Measurements from ENCODE around the gene HYAL3. TPM values are rescaled to one million over a fixed set of nuclear protein-coding genes. Genes with fewer than 3 reads are reported as not detected.

Gene HYAL3
- total and polyA plus RNA-seq, 3 experiments from 2014 or later, result 3.6 to 8.4 (median 7.7) TPM

DNA sequence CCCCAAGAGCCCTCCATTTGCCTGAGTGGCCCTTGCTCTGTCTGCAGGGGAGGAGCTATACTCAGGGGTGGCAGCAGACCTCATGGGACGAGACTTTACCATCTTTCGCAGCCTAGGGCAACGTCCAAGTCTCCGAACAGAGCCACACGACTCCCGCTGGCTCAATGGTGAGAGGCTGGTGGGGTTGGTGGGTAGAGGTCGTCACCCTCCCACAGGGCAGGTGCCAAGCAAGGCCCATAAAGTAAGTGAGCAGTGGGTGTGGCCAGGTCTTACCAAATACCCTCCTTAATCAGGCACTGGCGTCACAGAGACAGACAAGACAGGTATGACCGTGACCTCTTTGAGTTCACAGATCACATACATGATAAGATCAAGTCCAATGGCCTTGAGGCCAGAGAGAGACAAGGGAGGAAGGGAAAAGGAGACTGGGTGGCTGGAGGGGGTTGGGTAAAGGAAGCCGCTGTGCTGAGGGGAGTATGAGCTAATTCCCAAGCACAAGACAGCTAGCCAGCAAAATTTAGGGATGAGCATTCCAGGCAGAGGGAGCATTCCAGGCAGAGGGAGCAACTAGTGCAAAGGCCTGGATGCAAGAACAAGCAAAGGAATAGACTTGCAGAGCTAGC lies 27.8 kb downstream of the HYAL3 start:
- POLR2A ChIA-PET, result no interaction called here

DNA sequence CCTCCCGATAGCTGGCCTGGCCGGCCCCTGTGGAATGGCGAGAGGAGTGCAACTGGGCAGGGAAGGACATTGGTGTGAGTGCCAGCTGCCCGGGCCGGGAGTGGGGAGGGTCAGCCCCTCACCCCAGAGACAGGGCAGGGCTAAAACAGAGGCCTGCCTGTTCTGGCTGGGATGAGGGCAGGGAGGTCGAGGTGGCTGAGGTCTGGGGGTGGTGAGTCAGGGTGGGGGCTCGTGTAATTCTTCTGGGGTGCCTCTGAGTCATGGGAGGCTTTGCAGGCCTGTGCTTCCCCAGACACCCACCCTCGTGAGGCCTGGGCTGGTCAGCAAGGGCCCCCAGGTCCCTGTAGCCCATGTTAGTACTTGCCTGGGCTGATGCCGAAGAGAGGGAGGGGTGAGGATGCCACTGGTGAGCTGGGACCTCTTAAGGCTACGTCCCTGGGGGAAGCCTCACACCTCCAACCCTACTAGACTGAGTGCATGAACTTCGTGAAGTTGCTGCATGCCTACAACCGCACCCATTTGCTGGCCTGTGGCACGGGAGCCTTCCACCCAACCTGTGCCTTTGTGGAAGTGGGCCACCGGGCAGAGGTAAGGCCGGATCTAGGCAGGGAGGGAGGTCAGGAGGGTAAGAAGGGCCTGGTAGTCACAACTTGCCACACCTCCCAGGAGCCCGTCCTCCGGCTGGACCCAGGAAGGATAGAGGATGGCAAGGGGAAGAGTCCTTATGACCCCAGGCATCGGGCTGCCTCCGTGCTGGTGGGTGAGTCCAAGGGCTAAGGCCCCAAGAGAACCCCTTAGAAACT lies 28.6 kb downstream of the HYAL3 start:
- Histone ChIP-seq H3K27ac (ENCODE audit: low read depth, low read length) (no peak overlapping the region), H3K4me1 (ENCODE audit: insufficient read depth, low read length) (peaks cover 25% of the 10 kb centered on the region), H3K36me3 (ENCODE audit: insufficient read depth, low read length) (no peaks in the 10 kb centered on the region), H3K27me3 (ENCODE audit: insufficient read depth, low read length, poor library complexity, severe bottlenecking) (peaks cover 22% of the 10 kb centered on the region), H3K9me3 (ENCODE audit: low read length) (no peaks in the 10 kb centered on the region), H3K4me3 (ENCODE audit: low read length) (no peak overlapping the region)
- CTCF ChIA-PET, result interaction anchor here (0.8 to 7.2 kb wide), 5 partner anchors 10 to 76 kb away, joined by 4 to 86 read pairs (median 16); no protein-coding TSS in a partner anchor
- POLR2A ChIA-PET, result no interaction called here
- no peak overlapping the region for H3K4me3 Mint-ChIP-seq
- peaks cover 19 to 26% (median 20%) of the 10 kb centered on the region in 3 donors for H3K4me1 Mint-ChIP-seq
- DNase-seq, result no peak
- no peaks in the 10 kb centered on the region for H3K9me3 Mint-ChIP-seq
- no peak overlapping the region for H3K27ac Mint-ChIP-seq
- H3K36me3 Mint-ChIP-seq, result no peaks in the 10 kb centered on the region
- H3K27me3 Mint-ChIP-seq, result peaks cover 19 to 30% of the 10 kb centered on the region in 2 donors

More for the DNA sequence above, 27.8 kb downstream of the HYAL3 start:
- no peaks in the 10 kb centered on the region for H3K9me3 Mint-ChIP-seq
- peaks cover 22% of the 10 kb centered on the region for H3K27me3 ChIP-seq (ENCODE audit: insufficient read depth, low read length, poor library complexity, severe bottlenecking)
- no peak overlapping the region for H3K4me3 ChIP-seq (ENCODE audit: low read length)
- H3K27ac ChIP-seq (ENCODE audit: low read depth, low read length), result no peak overlapping the region
- no peaks in the 10 kb centered on the region for H3K36me3 Mint-ChIP-seq
- no peak for DNase-seq
- H3K9me3 ChIP-seq (ENCODE audit: low read length), result no peaks in the 10 kb centered on the region
- H3K27ac Mint-ChIP-seq, result peak overlapping the region in 2 of 8 donors; percentile 48 to 64
- no peak overlapping the region for H3K4me3 Mint-ChIP-seq
- H3K4me1 ChIP-seq (ENCODE audit: insufficient read depth, low read length), result peaks cover 28% of the 10 kb centered on the region
- CTCF ChIA-PET, result interaction anchor here (0.8 to 7.2 kb wide), 8 partner anchors 11 to 82 kb away, joined by 3 to 86 read pairs (median 4); partner anchors contain the start of gene GNAI2
- H3K27me3 Mint-ChIP-seq, result peaks cover 24 to 35% of the 10 kb centered on the region in 2 donors
- H3K36me3 ChIP-seq (ENCODE audit: insufficient read depth, low read length), result no peaks in the 10 kb centered on the region
- H3K4me1 Mint-ChIP-seq, result peaks cover 23 to 32% (median 24%) of the 10 kb centered on the region in 3 donors

GRCh38 chr3:50269977-50270413 lies 29.2 kb downstream of the HYAL3 start:
- H3K9me3 Mint-ChIP-seq, result no peaks in the 10 kb centered on the region
- ChIA-PET CTCF (interaction anchor here (2.7 to 7.2 kb wide), 2 partner anchors 44 to 76 kb away, joined by 22 to 86 read pairs; no protein-coding TSS in a partner anchor), POLR2A (no interaction called here)
- no peaks in the 10 kb centered on the region for H3K36me3 ChIP-seq (ENCODE audit: insufficient read depth, low read length)
- peaks cover 13 to 24% of the 10 kb centered on the region in 2 donors for H3K27me3 Mint-ChIP-seq
- H3K27me3 ChIP-seq (ENCODE audit: insufficient read depth, low read length, poor library complexity, severe bottlenecking), result peaks cover 20% of the 10 kb centered on the region
- no peaks in the 10 kb centered on the region for H3K36me3 Mint-ChIP-seq
- H3K4me3 ChIP-seq (ENCODE audit: low read length), result no peak overlapping the region
- H3K27ac Mint-ChIP-seq, result no peak overlapping the region
- DNase-seq, result no peak
- peaks cover 18% of the 10 kb centered on the region for H3K4me1 ChIP-seq (ENCODE audit: insufficient read depth, low read length)
- no peaks in the 10 kb centered on the region for H3K9me3 ChIP-seq (ENCODE audit: low read length)
- no peak overlapping the region for H3K27ac ChIP-seq (ENCODE audit: low read depth, low read length)
- H3K4me3 Mint-ChIP-seq, result no peak overlapping the region
- peaks cover 14 to 20% (median 16%) of the 10 kb centered on the region in 3 donors for H3K4me1 Mint-ChIP-seq

GRCh38 chr3:50269460-50269859 lies 29.7 kb downstream of the HYAL3 start:
- H3K27ac ChIP-seq (ENCODE audit: low read depth, low read length), result no peak overlapping the region
- Mint-ChIP-seq H3K27me3 (peaks cover 9 to 19% of the 10 kb centered on the region in 2 donors), H3K4me3 (no peak overlapping the region), H3K36me3 (no peaks in the 10 kb centered on the region), H3K27ac (no peak overlapping the region), H3K4me1 (peaks cover 10 to 15% (median 13%) of the 10 kb centered on the region in 3 donors), H3K9me3 (no peaks in the 10 kb centered on the region)
- POLR2A ChIA-PET, result no interaction called here
- DNase-seq, result no peak
- H3K36me3 ChIP-seq (ENCODE audit: insufficient read depth, low read length), result no peaks in the 10 kb centered on the region
- no peaks in the 10 kb centered on the region for H3K9me3 ChIP-seq (ENCODE audit: low read length)
- peaks cover 13% of the 10 kb centered on the region for H3K4me1 ChIP-seq (ENCODE audit: insufficient read depth, low read length)
- H3K4me3 ChIP-seq (ENCODE audit: low read length), result no peak overlapping the region
- CTCF ChIA-PET, result interaction anchor here (7.2 kb wide), 1 partner anchor 75 kb away, joined by 86 read pairs; no protein-coding TSS in a partner anchor
- peaks cover 14% of the 10 kb centered on the region for H3K27me3 ChIP-seq (ENCODE audit: insufficient read depth, low read length, poor library complexity, severe bottlenecking)

DNA sequence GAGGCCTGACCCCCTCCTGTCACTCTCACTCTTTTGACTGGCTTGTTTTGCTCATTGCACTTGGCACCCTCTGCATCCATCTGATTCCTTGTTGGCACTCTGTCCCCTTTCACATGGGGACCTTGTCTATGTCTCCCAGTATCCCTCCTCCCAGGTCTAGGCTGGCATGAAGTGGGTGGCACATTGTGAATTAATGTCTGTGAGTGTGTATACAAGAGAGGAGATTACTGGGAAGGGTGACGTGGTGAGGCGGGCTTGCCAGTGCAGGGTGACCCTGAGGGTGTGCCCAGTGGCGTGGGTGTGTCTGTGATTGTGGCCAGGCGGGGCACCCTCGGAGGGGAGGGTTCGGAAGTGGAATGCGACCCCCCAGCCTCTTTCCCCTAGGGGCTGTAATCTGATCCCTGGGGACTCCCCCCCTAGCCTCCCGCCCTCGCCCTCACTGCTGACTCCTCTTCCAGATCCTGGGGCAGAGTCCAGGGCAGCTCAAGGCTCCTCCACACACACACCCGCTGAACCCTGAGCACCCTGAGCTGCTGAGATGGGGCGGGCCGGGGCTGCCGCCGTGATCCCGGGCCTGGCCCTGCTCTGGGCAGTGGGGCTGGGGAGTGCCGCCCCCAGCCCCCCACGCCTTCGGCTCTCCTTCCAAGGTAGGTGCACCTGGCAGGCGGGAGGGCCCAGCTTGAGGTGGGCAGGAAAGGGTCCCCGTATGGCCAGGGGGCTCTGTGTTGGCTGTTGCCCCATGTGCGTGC lies 30.3 kb downstream of the HYAL3 start, which contains the start of gene SEMA3B:
SEMA3B (plus strand) TSS at position 445 of the 749 bp plus-strand sequence; CDS start at position 539, 94 bp downstream.
- Histone ChIP-seq H3K4me1 (ENCODE audit: insufficient read depth, low read length) (peaks cover 7% of the 10 kb centered on the region), H3K36me3 (ENCODE audit: insufficient read depth, low read length) (no peaks in the 10 kb centered on the region), H3K9me3 (ENCODE audit: low read length) (no peaks in the 10 kb centered on the region), H3K4me3 (ENCODE audit: low read length) (no peak within 1 kb of the TSS), H3K27ac (ENCODE audit: low read depth, low read length) (no peak within 1 kb of the TSS), H3K27me3 (ENCODE audit: insufficient read depth, low read length, poor library complexity, severe bottlenecking) (peaks cover 9% of the 10 kb centered on the region)
- Mint-ChIP-seq H3K4me3 (no peak within 1 kb of the TSS), H3K4me1 (peaks cover 5 to 9% (median 8%) of the 10 kb centered on the region in 3 donors), H3K27me3 (peaks cover 4 to 13% of the 10 kb centered on the region in 2 donors), H3K36me3 (no peaks in the 10 kb centered on the region), H3K9me3 (no peaks in the 10 kb centered on the region), H3K27ac (peak within 1 kb of the TSS in 1 of 8 donors; percentile 75)
- ChIA-PET CTCF (interaction anchor here (1.2 to 1.5 kb wide), 2 partner anchors 9 to 77 kb away, joined by 4 to 6 read pairs; partner anchors contain the start of gene GNAT1), POLR2A (no interaction called here)
- DNase-seq, result no peak

DNA sequence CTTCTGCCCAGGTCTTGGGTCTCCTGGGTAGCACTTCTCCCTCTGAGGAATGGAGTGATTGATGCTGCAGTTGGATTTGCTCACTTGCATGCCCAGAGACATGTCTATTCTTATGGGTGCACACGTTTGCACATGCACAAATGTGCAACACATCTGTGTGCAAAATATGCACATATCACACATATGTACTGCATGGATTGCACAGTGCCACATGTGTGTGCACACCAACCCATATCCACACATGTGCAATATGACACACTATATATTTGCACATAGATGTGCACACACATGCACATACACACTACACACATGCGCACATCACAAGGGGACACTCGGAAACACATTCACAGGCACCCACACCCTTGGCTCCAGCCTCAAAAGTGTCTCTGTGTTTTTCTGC lies 30.9 kb downstream of the HYAL3 start:
- Histone ChIP-seq H3K27me3 (ENCODE audit: insufficient read depth, low read length, poor library complexity, severe bottlenecking) (peaks cover 4% of the 10 kb centered on the region), H3K9me3 (ENCODE audit: low read length) (no peaks in the 10 kb centered on the region), H3K4me3 (ENCODE audit: low read length) (no peak overlapping the region), H3K27ac (ENCODE audit: low read depth, low read length) (no peak overlapping the region), H3K36me3 (ENCODE audit: insufficient read depth, low read length) (no peaks in the 10 kb centered on the region), H3K4me1 (ENCODE audit: insufficient read depth, low read length) (peaks cover 4% of the 10 kb centered on the region)
- H3K4me3 Mint-ChIP-seq, result no peak overlapping the region
- no peaks in the 10 kb centered on the region for H3K36me3 Mint-ChIP-seq
- H3K27me3 Mint-ChIP-seq, result peaks cover 4 to 11% of the 10 kb centered on the region in 2 donors
- DNase-seq, result no peak
- POLR2A ChIA-PET, result no interaction called here
- H3K9me3 Mint-ChIP-seq, result no peaks in the 10 kb centered on the region
- CTCF ChIA-PET, result interaction anchor here (1.2 to 2.4 kb wide), 3 partner anchors 9 to 76 kb away, joined by 4 to 12 read pairs (median 6); partner anchors contain the start of gene GNAT1
- H3K27ac Mint-ChIP-seq, result no peak overlapping the region
- H3K4me1 Mint-ChIP-seq, result peaks cover 5 to 8% (median 6%) of the 10 kb centered on the region in 3 donors

DNA sequence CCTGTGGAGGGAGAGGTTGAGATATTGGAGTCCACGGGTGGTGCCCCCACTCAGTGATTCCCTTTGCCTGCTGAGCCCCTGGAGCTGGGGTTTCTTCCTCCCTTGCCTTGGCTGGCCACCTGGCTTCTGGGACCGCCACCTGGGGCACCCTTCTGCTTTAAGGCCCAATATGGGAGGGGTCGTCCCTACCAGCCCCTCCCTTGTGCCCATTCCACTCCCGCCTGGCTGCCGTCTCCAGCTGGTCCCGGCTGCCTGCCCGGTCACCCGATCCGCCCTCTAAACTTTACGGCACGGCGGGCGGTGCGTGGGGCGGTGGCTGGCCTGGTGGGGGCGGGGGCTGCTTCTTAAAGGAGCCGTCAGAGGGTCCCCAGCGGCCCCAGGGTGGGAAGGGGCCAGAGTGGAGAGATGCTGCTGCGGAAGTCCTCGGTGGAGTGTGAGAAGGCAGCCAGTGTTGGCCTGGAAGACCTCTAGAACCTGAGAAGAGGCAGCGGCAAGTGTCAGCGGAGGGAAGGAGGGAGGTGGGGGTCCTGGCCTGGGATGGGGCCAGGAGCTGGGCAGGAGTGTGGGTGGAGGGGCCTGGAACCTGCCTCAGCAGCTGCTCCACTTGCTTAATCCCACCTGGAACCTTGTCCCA lies 31.8 kb downstream of the HYAL3 start:
- Histone ChIP-seq H3K27me3 (ENCODE audit: insufficient read depth, low read length, poor library complexity, severe bottlenecking) (no peaks in the 10 kb centered on the region), H3K9me3 (ENCODE audit: low read length) (no peaks in the 10 kb centered on the region), H3K36me3 (ENCODE audit: insufficient read depth, low read length) (no peaks in the 10 kb centered on the region), H3K27ac (ENCODE audit: low read depth, low read length) (no peak overlapping the region), H3K4me3 (ENCODE audit: low read length) (no peak overlapping the region), H3K4me1 (ENCODE audit: insufficient read depth, low read length) (no peaks in the 10 kb centered on the region)
- POLR2A ChIA-PET, result no interaction called here
- H3K9me3 Mint-ChIP-seq, result no peaks in the 10 kb centered on the region
- no peak overlapping the region for H3K27ac Mint-ChIP-seq
- H3K27me3 Mint-ChIP-seq, result peaks cover 0 to 7% of the 10 kb centered on the region in 2 donors
- H3K4me1 Mint-ChIP-seq, result peaks cover 0 to 3% (median 0%) of the 10 kb centered on the region in 3 donors
- no peak overlapping the region for H3K4me3 Mint-ChIP-seq
- no peak for DNase-seq
- CTCF ChIA-PET, result interaction anchor here (1.0 to 2.4 kb wide), 5 partner anchors 8 to 75 kb away, joined by 3 to 12 read pairs (median 6); partner anchors contain the start of gene GNAT1
- no peaks in the 10 kb centered on the region for H3K36me3 Mint-ChIP-seq

Measured in CD8-positive, alpha-beta memory T cell (primary cell).